ENCODE measurements around the gene ITGBL1. TPM values are rescaled to one million over a fixed set of nuclear protein-coding genes. Genes with fewer than 3 reads are reported as not detected.

Gene ITGBL1
- total and polyA plus RNA-seq, 7 donors, result 0.16 to 15.0 (median 1.6) TPM; not detected in 1

- no peaks in the 10 kb centered on the region for H3K4me1 ChIP-seq
- no peaks in the 10 kb centered on the region for H3K9me3 ChIP-seq
- TF ChIP-seq POLR2AphosphoS5 (IDR thresholded peaks at IDR 0.05) (no peak), EP300 (IDR thresholded peaks at IDR 0.05) (no peak)
- TF ChIP-seq, protein P1, sequence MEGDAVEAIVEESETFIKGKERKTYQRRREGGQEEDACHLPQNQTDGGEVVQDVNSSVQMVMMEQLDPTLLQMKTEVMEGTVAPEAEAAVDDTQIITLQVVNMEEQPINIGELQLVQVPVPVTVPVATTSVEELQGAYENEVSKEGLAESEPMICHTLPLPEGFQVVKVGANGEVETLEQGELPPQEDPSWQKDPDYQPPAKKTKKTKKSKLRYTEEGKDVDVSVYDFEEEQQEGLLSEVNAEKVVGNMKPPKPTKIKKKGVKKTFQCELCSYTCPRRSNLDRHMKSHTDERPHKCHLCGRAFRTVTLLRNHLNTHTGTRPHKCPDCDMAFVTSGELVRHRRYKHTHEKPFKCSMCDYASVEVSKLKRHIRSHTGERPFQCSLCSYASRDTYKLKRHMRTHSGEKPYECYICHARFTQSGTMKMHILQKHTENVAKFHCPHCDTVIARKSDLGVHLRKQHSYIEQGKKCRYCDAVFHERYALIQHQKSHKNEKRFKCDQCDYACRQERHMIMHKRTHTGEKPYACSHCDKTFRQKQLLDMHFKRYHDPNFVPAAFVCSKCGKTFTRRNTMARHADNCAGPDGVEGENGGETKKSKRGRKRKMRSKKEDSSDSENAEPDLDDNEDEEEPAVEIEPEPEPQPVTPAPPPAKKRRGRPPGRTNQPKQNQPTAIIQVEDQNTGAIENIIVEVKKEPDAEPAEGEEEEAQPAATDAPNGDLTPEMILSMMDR (IDR thresholded peaks at IDR 0.05), result no peak
- no peak overlapping the region for H3K27ac ChIP-seq
- no peaks in the 10 kb centered on the region for H3K36me3 ChIP-seq
- H3K27me3 ChIP-seq, result no peaks in the 10 kb centered on the region
- intact Hi-C loops (cut with DNase I), result no loop called here
- 80 to 84% methylated on average over 3 of the region's 3 CpGs for WGBS, 2 donors
- no peak overlapping the region for H3K4me3 ChIP-seq
- no peak for DNase-seq
These were observed 245.3 kb downstream of the ITGBL1 start for GRCh38 chr13:101697745-101698144.

GRCh38 chr13:101698400-101698799, 245.9 kb downstream of the ITGBL1 start:
- no peak for DNase-seq
- no peaks in the 10 kb centered on the region for H3K36me3 ChIP-seq
- H3K4me3 ChIP-seq, result no peak overlapping the region
- no peaks in the 10 kb centered on the region for H3K4me1 ChIP-seq
- WGBS, 2 donors, result 74 to 91% methylated on average over 2 of the region's 2 CpGs
- H3K27ac ChIP-seq, result peak overlapping the region in 1 of 4 donors; percentile 29
- H3K27me3 ChIP-seq, result no peaks in the 10 kb centered on the region
- no peak for TF ChIP-seq POLR2AphosphoS5 (IDR thresholded peaks at IDR 0.05)
- no peak for TF ChIP-seq POLR2A (IDR thresholded peaks at IDR 0.05)
- TF ChIP-seq, protein P1 (IDR thresholded peaks at IDR 0.05), result no peak
- TF ChIP-seq EP300 (IDR thresholded peaks at IDR 0.05), result no peak
- no peaks in the 10 kb centered on the region for H3K9me3 ChIP-seq
- intact Hi-C loops (cut with DNase I), result no loop called here

DNA sequence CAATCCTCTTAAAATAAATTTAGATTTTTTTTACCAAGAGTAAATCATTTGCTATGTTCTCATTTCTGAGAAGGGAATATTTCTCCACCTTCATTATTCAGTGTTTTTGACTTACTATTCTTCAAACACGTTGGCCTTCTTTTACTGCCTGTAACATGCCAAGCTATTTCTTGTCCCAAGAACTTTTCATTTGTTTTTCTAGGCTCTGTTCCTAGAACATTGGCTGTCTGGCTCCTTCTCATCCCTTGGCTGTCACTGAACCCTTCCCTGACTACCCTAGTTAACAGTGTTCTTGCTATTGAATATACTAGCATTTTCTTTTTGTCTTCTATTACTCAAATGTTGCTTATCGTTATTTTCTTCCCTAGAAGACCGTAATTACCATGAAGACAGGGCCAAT, 248.1 kb downstream of the ITGBL1 start:
- Histone ChIP-seq H3K27me3 (no peaks in the 10 kb centered on the region), H3K4me1 (no peaks in the 10 kb centered on the region), H3K9me3 (no peaks in the 10 kb centered on the region), H3K4me3 (no peak overlapping the region), H3K27ac (peak overlapping the region in 1 of 4 donors; percentile 78), H3K36me3 (no peaks in the 10 kb centered on the region)
- WGBS, 2 donors, result 83 to 86% methylated on average over 3 of the region's 3 CpGs
- TF ChIP-seq POLR2AphosphoS5 (IDR thresholded peaks at IDR 0.05) (no peak), POLR2A (IDR thresholded peaks at IDR 0.05) (no peak), EP300 (IDR thresholded peaks at IDR 0.05) (no peak)
- TF ChIP-seq, protein P1 (IDR thresholded peaks at IDR 0.05), result no peak
- intact Hi-C loops (cut with DNase I), result no loop called here
- no peak for DNase-seq

DNA sequence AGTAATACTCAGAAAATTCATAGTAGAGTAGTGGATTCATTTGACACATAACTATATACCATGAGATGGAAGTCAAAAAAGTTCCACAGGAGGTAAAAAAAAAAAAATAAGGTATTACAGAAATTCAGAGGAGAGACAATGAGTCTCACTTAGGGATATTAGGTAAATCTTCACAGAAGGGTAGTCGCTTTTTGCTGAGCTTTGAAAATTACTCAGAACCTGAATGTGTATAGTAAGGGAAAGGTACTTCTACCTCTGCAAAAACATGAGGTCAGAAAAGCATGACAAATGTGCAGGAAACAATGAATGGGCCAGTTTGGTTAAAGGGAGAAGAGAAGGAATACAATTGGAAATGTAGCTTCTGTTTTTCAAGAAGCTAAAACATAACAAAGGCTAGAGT, 250.6 kb downstream of the ITGBL1 start:
- 95 to 99% methylated on average over 1 of the region's 1 CpG for WGBS, 2 donors
- DNase-seq, result no peak
- intact Hi-C loops (cut with DNase I), result no loop called here

More for the DNA sequence above, 250.6 kb downstream of the ITGBL1 start:
- no peaks in the 10 kb centered on the region for H3K27me3 ChIP-seq
- TF ChIP-seq POLR2AphosphoS5 (IDR thresholded peaks at IDR 0.05) (no peak), POLR2A (IDR thresholded peaks at IDR 0.05) (no peak), EP300 (IDR thresholded peaks at IDR 0.05) (no peak)
- TF ChIP-seq, protein P1 (IDR thresholded peaks at IDR 0.05), result no peak
- no peaks in the 10 kb centered on the region for H3K36me3 ChIP-seq
- H3K4me3 ChIP-seq, result no peak overlapping the region
- no peak overlapping the region for H3K27ac ChIP-seq
- H3K4me1 ChIP-seq, result no peaks in the 10 kb centered on the region
- no peaks in the 10 kb centered on the region for H3K9me3 ChIP-seq

Measured in sigmoid colon (tissue), 7 donors.